Transverse colon (tissue), 4 donors: ENCODE results near the gene CAMTA1.

ENCODE experiments used
- POLR2A ChIP-seq: fragments of 450-650 bp; IDR thresholded peaks from one replicate; pipeline ENCODE4 v1.6.1; 2016; ENCODE audit warnings: antibody characterized with exemption, mild to moderate bottlenecking, moderate library complexity
- POLR2AphosphoS5 ChIP-seq, 3 donors: sonication (generic); formaldehyde crosslinking; IDR thresholded peaks; one replicate each; pipeline ENCODE4 v1.6.1; 2016; ENCODE audit warnings: antibody characterized with exemption in 3 of 3
- TF ChIP-seq, protein P1 (sequence below), 5 experiments: fragments of 200-600 bp in 3 of 5; fragments of 450-650 bp in 2 of 5; sonication (generic) in 3 of 5; IDR thresholded peaks; 1 replicate in 2 of 5; 2 replicates in 3 of 5; pipeline ENCODE4 v1.5.1; 2016 to 2017; ENCODE audit warnings: antibody characterized with exemption in 5 of 5, inconsistent platforms in 3 of 5, mild to moderate bottlenecking in 2 of 5, moderate library complexity in 1 of 5

DNA sequence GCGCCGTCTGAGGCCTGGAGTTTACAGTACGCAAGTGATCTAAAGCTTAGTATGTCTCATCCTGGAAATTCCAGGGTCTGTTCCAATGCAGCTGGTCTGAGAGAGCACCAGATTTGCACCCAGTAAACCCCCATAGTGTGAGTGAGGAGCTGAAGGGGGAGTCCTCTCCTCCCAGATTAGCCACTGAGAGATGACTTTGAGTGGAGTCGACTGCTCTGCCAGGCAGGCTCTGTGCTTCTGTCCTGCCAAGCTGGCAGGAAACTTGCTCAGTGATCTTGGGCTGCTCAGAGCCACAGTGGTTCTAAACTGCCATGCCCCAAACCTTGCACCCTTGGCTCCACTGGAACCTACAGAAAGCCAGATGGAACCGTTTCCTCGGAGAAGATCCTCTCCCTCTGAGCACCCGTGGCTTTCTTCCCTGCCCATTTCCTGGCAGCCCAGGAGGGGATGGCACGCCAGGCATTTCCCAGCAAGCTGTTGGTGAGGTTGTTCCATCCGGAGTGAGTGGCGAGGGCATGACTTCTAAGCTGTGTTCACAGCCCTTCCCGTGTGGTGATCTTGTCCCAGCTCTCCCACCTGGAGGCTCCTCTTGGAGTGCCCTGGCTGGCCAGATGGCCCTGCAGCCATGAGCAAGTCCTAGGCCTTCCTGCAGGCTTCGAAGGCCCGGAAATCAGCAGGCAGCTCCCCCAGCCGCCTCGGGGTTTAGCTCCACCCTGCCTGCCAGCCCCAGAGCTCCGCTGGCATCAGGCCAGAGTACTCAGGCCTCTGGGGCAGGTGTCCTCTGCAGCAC is 859.9 kb downstream of the CAMTA1 start:
- TF ChIP-seq, protein P1, sequence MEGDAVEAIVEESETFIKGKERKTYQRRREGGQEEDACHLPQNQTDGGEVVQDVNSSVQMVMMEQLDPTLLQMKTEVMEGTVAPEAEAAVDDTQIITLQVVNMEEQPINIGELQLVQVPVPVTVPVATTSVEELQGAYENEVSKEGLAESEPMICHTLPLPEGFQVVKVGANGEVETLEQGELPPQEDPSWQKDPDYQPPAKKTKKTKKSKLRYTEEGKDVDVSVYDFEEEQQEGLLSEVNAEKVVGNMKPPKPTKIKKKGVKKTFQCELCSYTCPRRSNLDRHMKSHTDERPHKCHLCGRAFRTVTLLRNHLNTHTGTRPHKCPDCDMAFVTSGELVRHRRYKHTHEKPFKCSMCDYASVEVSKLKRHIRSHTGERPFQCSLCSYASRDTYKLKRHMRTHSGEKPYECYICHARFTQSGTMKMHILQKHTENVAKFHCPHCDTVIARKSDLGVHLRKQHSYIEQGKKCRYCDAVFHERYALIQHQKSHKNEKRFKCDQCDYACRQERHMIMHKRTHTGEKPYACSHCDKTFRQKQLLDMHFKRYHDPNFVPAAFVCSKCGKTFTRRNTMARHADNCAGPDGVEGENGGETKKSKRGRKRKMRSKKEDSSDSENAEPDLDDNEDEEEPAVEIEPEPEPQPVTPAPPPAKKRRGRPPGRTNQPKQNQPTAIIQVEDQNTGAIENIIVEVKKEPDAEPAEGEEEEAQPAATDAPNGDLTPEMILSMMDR (IDR thresholded peaks at IDR 0.05), result no peak
- TF ChIP-seq POLR2A (no peak), POLR2AphosphoS5 (IDR thresholded peaks at IDR 0.05) (no peak)
